ENCODE data around the gene HS6ST1.

Gene HS6ST1, protein sequence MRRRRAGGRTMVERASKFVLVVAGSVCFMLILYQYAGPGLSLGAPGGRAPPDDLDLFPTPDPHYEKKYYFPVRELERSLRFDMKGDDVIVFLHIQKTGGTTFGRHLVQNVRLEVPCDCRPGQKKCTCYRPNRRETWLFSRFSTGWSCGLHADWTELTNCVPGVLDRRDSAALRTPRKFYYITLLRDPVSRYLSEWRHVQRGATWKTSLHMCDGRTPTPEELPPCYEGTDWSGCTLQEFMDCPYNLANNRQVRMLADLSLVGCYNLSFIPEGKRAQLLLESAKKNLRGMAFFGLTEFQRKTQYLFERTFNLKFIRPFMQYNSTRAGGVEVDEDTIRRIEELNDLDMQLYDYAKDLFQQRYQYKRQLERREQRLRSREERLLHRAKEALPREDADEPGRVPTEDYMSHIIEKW

DNA sequence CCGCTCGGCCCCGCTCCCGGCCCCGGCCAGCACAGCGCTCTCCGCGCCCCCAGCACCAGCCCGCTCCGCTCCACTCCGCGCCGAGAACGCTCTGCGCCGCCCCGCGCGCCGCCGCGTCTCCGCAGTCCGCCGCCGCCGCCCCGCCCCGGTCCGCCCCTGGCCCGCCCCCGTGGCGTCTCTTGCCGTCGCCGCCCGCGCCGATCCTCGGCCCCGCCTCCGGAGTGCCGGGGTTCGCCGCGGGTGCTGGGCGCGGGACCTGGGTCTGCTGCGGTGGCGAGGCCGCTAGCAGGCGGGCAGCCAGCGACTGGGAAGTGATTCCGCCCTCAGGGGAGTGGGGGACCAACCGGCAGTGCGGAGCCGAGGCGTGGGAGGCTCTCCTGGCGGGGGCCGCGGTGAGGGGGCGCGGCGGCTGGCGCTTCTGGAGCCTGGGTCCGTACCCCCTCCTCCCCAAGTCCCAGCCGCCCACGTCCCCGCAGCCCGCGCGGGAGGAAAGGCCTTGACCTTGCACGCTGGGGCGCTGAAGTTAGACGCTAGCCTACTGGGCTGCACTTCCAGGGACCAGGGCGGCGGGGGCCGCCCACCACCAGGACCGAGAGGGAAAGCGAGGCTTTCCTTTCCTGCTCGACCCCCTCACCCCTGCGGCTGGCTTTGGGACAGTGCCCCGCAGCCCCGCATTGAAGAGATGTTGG, at the start of gene HS6ST1:
Gene HS6ST1, minus strand, starts transcription at position 93 of the 689 bp plus-strand sequence. CDS start 305 bp downstream, outside the sequence.
- DNase-seq (ENCODE audit: low spot score): peak; percentile 82

DNA sequence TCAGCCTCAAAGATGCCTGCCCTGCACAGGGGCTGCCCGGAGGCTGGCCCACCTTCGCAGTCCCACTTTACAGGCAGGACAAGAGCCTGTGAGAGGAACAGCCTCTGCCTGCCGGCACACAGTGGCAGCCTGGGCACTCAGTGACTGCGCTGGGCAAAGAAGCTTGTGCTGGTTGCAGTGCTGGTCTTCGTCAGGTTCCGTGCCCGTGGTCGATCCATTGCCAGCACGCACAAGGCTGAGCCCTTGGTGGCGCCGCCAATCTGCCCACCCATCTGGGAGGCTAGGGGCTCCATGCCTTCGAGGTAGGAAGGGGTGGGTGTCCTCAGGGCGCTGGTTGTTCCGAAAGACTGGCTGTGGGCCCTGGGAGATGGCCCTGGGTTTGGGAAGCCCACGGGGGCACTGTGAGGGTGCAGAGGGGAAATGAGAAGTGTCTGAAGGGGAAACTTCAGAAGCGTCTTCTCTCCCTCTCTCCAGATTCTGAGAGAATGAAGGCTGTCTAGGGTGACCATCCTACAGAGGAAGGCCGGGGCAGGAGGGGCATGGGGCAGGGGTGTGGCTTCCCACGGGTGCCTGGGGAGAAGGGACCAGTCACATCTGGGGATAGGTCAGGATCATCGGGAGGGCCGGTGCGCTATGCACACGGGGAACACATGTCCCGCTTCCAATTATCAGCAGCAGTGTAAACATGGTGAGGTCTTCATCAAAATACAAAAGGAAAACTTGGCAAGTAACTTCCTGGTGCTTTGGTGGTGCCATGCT, 49.1 kb upstream of the HS6ST1 start:
- DNase-seq (ENCODE audit: low spot score): no peak

DNA sequence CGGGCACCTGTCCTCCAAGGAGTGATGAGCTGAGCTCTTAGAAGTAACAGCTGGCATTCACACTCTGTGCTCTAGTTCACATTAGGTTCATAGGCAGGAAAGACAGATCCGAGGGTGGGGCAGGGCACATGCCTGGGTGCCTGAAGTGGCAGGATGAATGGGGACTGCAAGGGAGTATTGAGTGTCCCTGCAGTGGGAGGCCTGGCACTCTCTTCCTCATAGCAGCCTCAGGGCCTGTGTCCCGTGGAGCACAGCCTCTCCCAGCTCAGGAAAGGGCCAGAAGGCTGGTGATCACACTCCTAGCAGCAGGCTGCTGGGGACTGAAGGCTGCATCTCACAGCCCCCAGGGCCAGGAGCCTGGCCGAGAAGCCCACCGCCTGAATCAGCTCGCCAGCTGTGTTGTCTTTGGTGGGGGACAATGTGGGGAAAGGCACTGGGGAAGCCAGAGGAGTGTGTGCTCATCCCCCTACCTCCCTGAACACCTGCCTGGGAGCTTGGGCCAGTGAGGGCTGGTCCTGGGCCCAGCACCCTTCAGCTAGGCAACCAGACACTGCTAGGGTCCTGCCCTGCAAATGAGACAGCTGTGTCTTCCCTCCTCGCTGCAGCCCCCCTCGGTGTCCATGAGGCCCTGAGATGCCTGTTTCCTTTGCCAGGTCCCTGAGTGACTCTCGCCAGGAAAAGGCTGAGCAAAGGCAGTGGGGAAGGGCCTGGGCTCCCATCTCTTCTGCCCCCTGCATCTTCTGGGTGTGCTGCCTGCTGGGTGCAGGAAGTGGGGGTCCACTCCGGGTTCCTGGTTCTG, 48.2 kb upstream of the HS6ST1 start:
- peak; percentile 9 for DNase-seq (ENCODE audit: low spot score)

DNA sequence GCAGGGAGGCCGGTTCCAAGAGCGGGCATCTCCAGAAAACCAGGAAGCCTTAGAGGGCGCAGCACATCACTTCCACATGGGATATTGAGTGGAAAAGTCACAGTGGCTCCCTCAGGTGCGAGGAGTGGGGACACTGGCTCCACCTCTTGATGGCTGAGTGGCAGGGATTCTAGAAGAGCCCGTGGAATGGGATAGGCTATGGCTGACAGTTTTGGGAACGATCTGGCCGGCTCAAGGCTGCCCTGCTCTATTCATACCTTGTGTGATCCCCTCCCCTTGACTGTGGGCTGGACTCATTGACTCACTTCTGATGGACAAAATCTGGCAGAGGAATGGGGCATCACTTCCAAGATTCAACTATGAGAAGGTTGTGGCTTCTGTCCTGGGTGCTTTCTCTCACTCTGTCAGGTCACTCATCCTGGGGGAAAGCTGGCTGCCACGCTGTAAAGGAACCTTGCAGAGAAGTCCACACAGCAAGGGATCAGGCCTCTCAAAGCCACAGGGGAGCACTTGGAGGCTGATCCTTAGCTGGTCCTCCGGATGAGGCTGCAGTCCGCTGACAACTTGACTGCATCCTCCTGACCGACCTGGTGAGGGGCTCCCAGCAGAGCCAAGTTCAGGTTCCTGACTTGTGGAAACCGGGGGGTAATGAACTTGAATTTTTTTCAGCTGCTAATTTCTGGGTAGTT, 46.7 kb upstream of the HS6ST1 start:
- no peak for DNase-seq (ENCODE audit: low spot score)

DNA sequence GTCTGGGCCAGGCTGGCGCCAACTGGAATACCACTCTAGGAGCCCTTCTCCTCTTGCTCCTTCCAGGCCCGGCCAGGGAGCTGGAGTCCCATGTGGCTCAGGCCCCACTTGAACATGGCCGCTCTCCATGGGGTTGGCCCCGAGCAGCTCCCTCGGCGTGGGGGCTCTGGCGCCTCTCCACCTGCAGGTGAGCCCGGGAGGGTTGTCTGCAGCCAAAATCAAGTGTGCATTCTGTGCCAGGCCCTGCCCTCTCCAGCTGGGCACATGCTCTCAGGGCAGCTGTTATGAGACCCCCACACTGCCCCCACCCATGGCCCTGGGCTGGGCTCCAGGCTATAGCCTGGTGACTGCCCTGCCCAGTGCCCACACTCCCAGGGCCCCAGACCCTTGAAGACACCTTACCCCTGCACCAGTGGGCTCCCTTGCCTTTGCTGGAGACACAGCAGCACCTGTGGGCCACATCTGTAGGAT, 45.8 kb upstream of the HS6ST1 start:
- no peak for DNase-seq (ENCODE audit: low spot score)

DNA sequence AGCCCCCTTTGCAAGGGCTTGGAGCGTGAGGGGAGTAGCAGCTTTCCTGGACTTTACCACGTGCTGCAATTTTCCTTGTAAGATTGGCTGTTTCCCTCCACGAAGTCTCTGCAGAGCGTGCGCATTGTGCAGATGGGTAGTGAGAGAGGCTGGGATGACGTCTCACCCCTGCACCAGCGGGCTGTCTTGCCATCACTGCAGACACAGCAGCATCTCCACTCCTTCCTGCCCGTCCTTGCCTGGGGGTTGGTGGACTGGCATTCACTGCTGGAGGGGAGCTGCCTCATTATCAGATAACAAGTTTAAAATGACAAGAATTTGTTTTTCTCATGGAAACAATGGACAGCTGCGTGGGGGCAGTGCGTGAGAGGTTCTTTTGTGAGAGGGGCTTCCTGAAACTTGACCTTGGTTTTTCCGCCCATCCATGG, 45.3 kb upstream of the HS6ST1 start:
- no peak for DNase-seq (ENCODE audit: low spot score)

DNA sequence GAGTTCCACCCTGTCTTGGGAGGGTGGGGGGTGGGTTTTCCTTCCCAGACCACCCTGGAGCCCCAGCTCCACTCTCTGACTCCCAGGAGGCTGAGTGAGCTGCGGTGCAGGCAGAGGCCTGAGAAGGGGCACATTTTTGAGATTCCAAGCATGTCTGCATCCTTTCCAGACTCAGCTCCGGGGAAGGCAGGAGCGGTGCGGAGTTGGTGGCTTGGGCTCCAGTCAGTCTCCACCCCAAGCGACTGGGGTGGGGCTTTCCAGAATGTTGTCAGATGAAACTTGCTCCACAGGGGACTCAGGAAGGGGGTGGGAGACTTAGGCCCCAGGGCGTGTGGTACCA, 44.2 kb upstream of the HS6ST1 start:
- peak; percentile 72 for DNase-seq (ENCODE audit: low spot score)

DNA sequence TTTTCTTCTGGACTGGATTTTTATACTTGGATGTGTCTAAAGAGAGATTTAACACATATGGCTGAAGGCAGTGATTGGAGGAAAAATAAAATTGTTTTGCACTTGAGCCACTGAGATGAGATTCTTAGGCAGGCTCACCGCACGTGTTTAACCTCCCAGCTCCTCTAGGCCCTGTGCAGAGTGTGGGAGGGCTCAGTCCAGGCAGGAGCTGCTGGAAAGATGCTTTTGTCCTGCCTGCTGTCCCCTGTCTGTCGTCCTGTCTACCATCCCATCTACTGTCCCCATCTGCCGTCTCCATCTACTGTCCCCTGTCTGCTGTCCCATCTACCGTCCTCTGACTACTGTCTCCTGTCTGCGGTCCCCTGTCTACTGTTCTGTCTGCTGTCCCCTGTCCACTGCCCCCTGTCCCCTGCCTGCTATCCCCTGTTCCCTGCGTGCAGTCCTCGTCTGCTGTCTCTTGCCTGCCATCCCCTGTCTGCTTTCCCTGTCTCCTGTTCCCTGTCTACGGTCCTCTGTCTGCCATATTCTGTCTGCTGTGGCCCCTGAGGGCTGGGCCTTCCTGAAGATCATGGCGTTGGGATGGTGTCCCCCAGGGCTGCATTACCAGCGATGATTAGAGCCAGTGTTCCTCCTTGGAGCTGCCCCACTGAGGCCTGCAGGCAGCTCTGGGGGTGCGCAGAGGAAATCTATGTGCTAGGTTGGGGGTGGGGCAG, 43.7 kb upstream of the HS6ST1 start:
- DNase-seq (ENCODE audit: low spot score): no peak

DNA sequence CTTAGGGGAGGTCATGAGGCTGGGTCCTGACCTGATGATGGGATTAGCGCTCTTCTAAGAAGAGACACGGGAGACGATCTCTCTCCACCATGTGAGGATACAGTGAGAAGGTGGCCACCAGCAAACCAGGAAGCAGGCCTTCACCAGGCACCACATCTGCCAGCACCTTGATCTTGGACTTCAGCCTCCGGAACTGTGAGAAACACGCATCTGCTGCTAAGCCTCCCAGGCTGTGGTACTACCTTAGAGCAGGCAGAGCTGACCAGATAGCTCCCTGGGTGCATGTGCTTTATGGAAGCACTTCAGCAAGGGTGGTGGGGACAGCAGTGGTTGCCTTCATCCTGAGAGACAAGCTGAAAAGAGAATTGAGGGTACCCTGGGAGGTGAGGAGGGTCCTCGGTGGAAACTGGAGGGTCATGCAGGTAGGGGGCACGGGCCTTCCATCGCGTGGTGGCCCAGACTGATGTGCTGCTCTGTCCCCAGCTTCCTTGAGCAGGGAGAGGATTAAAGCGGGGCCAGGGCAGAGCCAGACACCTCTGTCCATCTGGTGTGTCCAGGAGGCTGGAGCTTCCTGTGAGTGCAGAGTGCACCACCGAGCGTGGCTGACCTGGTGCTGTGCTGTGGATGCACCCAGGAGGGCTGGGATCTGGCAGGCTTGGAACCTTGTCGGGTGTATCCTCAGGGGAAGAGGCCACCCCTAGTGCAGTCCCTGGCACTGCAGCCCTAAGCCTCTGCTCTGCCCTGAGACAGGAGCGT, 42.9 kb upstream of the HS6ST1 start:
- no peak for DNase-seq (ENCODE audit: low spot score)

DNA sequence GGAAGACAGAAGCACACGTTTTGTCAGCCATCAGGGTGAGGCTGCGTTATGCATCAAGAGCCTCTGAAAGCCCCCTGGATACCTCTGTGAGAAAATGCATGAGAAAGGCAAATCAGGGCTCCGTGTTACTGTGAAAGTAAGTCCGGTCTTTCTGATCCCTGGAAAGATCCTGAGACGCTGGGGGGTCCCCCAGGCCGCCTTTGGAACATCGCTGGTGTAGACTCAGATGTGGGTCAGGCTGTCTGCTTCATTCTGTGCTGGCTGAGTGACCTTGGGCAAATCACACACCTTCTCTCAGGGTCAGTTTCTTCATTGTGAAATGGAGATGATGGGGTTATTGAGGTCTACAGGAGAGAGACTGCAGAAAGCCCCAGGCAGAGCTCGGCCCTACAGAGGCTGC, 42.0 kb upstream of the HS6ST1 start:
- no peak for DNase-seq (ENCODE audit: low spot score)

DNA sequence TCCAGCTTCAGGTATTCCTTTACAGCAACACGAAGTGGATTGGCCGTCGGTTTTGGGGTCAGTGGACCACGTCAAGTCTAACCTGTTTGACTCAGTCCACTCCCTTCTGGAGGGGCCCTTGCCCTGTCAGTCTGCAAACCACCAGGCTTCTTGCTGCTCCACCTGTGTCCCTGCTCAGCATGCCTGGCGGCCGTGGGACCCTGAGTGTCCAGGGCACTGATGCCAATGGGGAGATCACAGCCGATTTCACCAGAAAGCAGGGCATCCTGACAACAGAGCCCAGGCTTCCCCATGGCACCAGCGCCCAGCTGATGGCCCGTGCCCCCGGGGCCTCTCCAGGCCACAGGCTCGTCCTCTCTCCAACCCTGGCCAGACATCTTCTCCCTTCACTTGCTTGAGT, 41.2 kb upstream of the HS6ST1 start:
- DNase-seq (ENCODE audit: low spot score): no peak

DNA sequence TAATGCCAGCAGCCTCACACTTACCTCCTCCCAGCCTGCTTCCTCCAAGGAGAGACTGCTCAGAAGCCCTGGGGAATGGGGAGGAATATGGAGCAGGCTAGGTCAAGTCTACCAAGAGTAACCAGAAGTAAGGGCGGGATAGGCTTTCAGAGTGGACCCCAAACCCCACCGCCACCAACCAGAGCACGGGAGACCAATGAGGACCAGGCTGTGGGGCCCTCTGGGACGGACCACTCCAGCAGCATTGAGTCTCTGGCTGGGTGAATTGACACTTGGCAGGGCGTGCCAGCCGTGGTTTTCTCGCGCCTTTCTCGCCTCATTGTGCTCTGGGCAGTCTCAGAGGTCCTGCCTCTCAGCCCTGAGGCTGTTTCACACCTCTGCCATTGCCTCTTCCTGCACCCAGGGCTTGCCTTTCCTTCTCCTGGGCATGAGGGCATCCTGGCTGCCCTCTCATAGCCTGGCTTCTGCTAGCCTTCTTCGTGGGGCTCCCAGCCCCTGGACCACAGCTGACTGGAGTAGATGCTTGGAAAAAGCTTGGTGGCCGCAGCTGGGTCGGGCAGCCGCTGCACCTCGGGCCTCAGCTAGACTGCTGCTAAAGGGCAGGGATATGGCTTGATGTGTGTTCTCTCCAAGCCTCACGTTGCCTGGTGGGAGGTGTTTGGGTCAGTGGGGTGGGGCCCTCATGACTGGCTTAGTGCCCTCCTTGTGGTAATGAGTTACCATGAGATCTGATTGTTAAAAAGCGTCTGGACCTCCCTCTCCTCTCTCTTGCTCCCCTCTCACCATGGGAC, 40.5 kb upstream of the HS6ST1 start:
- DNase-seq (ENCODE audit: low spot score): no peak

DNA sequence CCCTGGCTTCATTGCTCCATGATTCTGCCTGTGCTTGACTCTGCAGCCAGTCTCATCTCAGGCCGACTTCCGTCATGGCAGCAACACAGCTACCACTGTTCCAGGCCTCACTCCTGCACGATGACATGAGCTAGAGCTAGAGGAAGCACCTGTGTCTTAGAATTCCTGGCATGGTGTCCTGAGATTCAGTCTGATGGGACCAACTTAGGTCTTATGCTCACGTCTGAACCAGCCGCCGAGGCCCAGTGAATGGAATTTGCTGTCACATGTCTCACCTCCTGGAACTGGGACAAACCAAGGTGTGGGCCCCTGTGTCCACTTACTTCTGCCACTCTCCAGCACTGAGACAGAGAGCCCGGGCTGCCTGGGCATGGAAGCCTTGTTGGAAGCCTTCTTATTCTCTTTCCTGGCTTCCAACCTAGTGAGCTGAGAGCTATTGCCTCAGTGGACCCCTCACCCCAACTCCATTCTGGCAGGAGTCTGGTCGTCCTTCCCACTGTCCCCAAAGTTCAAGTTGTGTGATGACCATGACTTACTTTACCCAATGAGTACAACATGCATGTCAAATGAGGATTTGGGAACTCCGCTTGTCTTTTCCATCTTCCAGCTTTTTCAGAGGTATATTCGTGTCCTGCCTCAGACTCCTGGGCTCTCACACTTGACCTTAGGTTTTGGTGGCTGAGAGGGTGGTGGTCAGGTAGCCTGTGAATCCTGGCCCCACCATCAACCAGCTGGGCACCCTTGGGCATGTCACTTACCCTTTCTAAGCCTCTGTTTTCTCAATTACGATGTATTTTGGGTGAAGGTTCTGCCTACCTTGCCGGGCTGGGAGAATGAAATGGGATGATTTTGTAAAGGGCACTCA, 39.1 kb upstream of the HS6ST1 start:
- DNase-seq (ENCODE audit: low spot score): no peak

DNA sequence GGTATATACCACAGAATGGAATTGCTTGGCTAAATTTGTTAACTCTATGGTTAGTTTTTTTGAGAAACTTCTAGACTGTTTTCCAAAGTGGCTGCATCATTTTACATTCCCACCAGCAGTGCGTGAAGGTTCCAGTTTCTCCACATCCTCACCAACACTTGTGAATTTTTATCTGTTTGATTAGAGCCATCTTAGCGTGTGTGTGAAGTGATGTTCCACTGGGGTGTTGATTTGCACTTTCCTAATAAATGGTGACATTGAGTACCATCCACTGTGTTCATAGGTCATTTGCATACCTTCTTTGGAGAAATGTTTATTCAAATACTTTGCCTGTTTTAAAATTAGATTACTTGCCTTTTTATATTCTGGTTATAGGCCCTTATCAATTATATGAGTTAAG, 37.5 kb upstream of the HS6ST1 start:
- DNase-seq (ENCODE audit: low spot score): no peak

DNA sequence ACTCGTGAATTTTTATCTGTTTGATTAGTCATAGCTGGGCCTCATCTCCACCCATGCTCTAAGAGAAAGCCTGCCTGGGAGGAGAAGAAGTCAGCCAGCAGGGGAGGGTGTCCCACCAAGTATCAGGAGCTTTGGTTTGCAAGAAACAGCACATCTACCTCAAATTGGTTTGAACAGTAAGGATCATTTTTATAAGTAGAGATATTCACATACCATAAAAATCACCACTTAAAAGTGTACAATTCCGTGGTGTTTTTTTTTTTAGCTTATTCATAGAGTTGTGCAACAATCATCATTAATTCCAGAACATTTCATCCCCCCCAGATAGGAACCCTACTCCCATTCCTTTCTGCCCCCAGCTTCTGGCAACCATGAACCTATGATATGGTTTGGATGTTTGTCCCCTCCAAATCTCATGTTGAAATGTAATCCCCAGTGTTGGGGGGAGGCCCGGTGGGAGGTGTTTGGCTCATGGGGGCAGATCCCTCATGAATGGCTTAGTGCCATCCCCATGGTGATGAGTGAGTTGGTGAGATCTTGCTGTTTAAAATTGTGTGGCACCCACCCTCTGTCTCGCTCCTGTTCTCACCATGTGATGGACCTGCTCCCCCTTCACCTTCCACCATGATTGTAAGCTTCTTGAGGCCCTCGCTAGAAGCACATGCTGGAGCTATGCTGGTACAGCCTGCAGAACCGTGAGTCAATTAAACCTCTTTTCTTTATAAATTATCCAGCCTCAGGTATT, 36.2 kb upstream of the HS6ST1 start:
- DNase-seq (ENCODE audit: low spot score): peak; percentile 14

DNA sequence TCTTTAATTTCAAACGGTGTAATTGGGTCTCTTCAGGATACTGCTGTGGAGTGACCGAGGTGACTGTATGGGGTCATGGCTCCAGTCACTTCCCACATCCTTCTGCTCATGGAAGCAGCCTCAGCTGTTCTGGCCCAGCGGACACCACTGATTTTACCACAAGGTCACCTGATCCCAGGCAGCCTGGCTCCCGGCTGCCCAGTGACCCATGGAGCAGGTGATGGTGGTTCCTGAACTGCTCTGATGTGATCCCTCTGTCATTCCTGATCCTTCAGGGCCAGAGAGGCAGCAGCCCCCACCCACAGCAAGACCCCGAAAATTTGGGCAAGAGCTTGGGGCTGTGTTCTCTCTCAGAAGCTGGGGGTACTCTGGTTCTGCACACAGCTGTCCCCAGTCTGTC, 35.5 kb upstream of the HS6ST1 start:
- peak; percentile 73 for DNase-seq (ENCODE audit: low spot score)

DNA sequence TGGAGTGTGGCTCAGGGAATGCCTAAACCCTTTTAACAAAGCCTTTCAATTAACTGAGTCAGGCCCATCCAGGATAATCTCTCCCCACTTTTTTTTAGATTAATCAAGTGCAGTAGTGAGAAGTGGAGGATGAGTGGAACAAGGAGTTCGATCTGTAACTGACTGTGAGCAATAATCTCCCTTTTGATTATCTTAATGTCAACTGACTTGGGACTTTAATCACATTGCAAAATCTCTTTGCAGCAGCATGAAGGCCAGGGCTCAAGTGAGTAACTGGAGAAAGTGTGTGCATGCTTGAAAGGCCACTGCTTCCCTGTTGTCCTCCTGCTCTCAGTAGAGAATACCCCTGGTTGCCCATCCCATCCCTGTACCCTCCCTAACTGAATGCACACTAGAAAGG, 32.1 kb upstream of the HS6ST1 start:
- DNase-seq (ENCODE audit: low spot score): no peak

All from kidney tubule cell (primary cell).